ENCODE results near the gene LCN12. TPM values are rescaled to one million over a fixed set of nuclear protein-coding genes. Genes with fewer than 3 reads are reported as not detected.
A peak's percentile ranks its signal among the peaks of the same experiment; 100 is the strongest.
"Not testable (repeated sequence)": the region's sequence is repeated elsewhere in the genome, so short reads cannot be mapped to it uniquely, and the experiment has no call there.

LCN12 gene
- total and polyA plus RNA-seq, 5 experiments from 2014 or later: 2.6 to 2.7 TPM; not detected in 3

DNA sequence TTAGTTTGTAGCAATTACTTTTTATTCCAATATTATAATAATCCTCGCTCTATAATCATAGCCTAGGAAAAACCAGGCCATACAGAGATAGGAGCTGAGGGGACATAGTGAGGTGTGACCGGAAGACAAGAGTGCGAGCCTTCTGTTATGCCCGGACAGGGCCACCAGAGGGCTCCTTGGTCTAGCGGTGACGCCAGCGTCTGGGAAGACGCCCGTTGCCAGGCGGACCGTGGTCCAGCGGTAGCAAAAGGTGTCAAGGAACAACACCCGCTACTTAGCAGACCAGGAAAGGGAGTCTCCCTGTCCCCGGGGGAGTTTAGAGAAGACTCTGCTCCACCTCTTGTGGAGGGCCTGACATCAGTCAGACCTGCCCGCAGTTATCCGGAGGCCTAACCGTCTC, 52.2 kb downstream of the LCN12 start:
- DNase-seq: peak in 1 of 10 donors; percentile 13
- ATAC-seq, H3K9me3 Mint-ChIP-seq, POLR2A ChIA-PET, H3K27ac Mint-ChIP-seq, H3K27me3 Mint-ChIP-seq, H3K36me3 Mint-ChIP-seq, H3K4me3 Mint-ChIP-seq: not testable (repeated sequence)
- peaks cover 12 to 21% (median 17%) of the 10 kb centered on the region in 4 donors for H3K4me1 Mint-ChIP-seq

Other genes with a start within 250 kb of the LCN12 start
Only the 30 nearest of the 33 such genes appear.
- 10 to 100 TPM; 11.0 to 11.1 TPM for gene LCN10, start 209.3 kb upstream of the LCN12 start, total RNA-seq
- gene LCN10, start 209.3 kb upstream of the LCN12 start, polyA plus RNA-seq: 1 to 10 TPM in 2 of 3 donors, under 1 TPM in 1; 0.60 to 6.6 (median 3.1) TPM
- gene LCN6, start 203.7 kb upstream of the LCN12 start, total RNA-seq: not detected
- not detected for gene LCN6, start 203.7 kb upstream of the LCN12 start, polyA plus RNA-seq
- gene LCN8, start 194.0 kb upstream of the LCN12 start, total RNA-seq: 1 to 10 TPM; 1.4 to 2.6 TPM
- not detected for gene LCN8, start 194.0 kb upstream of the LCN12 start, polyA plus RNA-seq
- gene LCN15, start 187.8 kb upstream of the LCN12 start, total RNA-seq: not detected
- not detected for gene LCN15, start 187.8 kb upstream of the LCN12 start, polyA plus RNA-seq
- gene TMEM141, start 160.9 kb upstream of the LCN12 start, total RNA-seq: 10 to 100 TPM; 49.7 to 51.6 TPM
- gene TMEM141, start 160.9 kb upstream of the LCN12 start, polyA plus RNA-seq: 10 to 100 TPM; 34.2 to 40.5 (median 37.3) TPM
- 1 to 10 TPM; 1.4 to 2.3 TPM for gene CCDC183, start 155.9 kb upstream of the LCN12 start, total RNA-seq
- under 1 TPM in 1 of 3 donors, not detected in 2; 0.18 TPM for gene CCDC183, start 155.9 kb upstream of the LCN12 start, polyA plus RNA-seq
- 10 to 100 TPM; 72.3 to 74.5 TPM for gene RABL6, start 144.3 kb upstream of the LCN12 start, total RNA-seq
- 10 to 100 TPM; 11.6 to 17.2 (median 11.9) TPM for gene RABL6, start 144.3 kb upstream of the LCN12 start, polyA plus RNA-seq
- gene AJM1, start 109.8 kb upstream of the LCN12 start, total RNA-seq: 1 to 10 TPM; 1.3 TPM
- under 1 TPM in 2 of 3 donors, not detected in 1; 0.05 to 0.10 TPM for gene AJM1, start 109.8 kb upstream of the LCN12 start, polyA plus RNA-seq
- gene PHPT1, start 102.9 kb upstream of the LCN12 start, total RNA-seq: 10 to 100 TPM; 25.2 to 29.6 TPM
- 10 to 100 TPM; 82.6 to 98.1 (median 83.1) TPM for gene PHPT1, start 102.9 kb upstream of the LCN12 start, polyA plus RNA-seq
- gene MAMDC4, start 99.9 kb upstream of the LCN12 start, total RNA-seq: 1 to 10 TPM; 6.3 to 7.5 TPM
- gene MAMDC4, start 99.9 kb upstream of the LCN12 start, polyA plus RNA-seq: under 1 TPM in 2 of 3 donors, not detected in 1; 0.14 to 0.35 TPM
- 100 to 1,000 TPM; 291 to 301 TPM for gene EDF1, start 86.0 kb upstream of the LCN12 start, total RNA-seq
- gene EDF1, start 86.0 kb upstream of the LCN12 start, polyA plus RNA-seq: 100 to 1,000 TPM; 319 to 403 (median 380) TPM
- 10 to 100 TPM; 28.0 to 34.4 TPM for gene TRAF2, start 65.8 kb upstream of the LCN12 start, total RNA-seq
- 10 to 100 TPM in 2 of 3 donors, 1 to 10 TPM in 1; 7.9 to 24.4 (median 12.2) TPM for gene TRAF2, start 65.8 kb upstream of the LCN12 start, polyA plus RNA-seq
- 10 to 100 TPM; 93.1 TPM for gene FBXW5, start 7.5 kb upstream of the LCN12 start, total RNA-seq
- gene FBXW5, start 7.5 kb upstream of the LCN12 start, polyA plus RNA-seq: 10 to 100 TPM; 62.9 to 92.1 (median 83.7) TPM
- gene C8G, start 7.0 kb upstream of the LCN12 start, total RNA-seq: under 1 TPM in 1 of 2 experiments, not detected in 1; 0.99 TPM
- gene C8G, start 7.0 kb upstream of the LCN12 start, polyA plus RNA-seq: 1 to 10 TPM in 1 of 3 donors, not detected in 2; 1.6 TPM
- under 1 TPM in 1 of 2 experiments, not detected in 1; 0.58 TPM for gene PTGDS, start 25.2 kb downstream of the LCN12 start, total RNA-seq
- gene PTGDS, start 25.2 kb downstream of the LCN12 start, polyA plus RNA-seq: 1 to 10 TPM in 1 of 3 donors, under 1 TPM in 1, not detected in 1; 0.31 to 3.2 TPM
- under 1 TPM; 0.44 to 0.74 TPM for gene LCNL1, start 30.7 kb downstream of the LCN12 start, total RNA-seq
- not detected for gene LCNL1, start 30.7 kb downstream of the LCN12 start, polyA plus RNA-seq
- gene PAXX, start 40.1 kb downstream of the LCN12 start, total RNA-seq: 100 to 1,000 TPM; 129 to 137 TPM
- gene PAXX, start 40.1 kb downstream of the LCN12 start, polyA plus RNA-seq: 100 to 1,000 TPM; 104 to 119 (median 112) TPM
- 10 to 100 TPM; 11.1 to 13.5 TPM for gene CLIC3, start 44.3 kb downstream of the LCN12 start, total RNA-seq
- gene CLIC3, start 44.3 kb downstream of the LCN12 start, polyA plus RNA-seq: 10 to 100 TPM in 2 of 3 donors, 1 to 10 TPM in 1; 7.0 to 30.2 (median 16.9) TPM
- gene ABCA2, start 76.0 kb downstream of the LCN12 start, total RNA-seq: 10 to 100 TPM; 37.0 to 41.5 TPM
- gene ABCA2, start 76.0 kb downstream of the LCN12 start, polyA plus RNA-seq: 1 to 10 TPM; 3.9 to 9.4 (median 4.7) TPM
- under 1 TPM in 1 of 2 experiments, not detected in 1; 0.13 TPM for gene FUT7, start 79.8 kb downstream of the LCN12 start, total RNA-seq
- gene FUT7, start 79.8 kb downstream of the LCN12 start, polyA plus RNA-seq: 1 to 10 TPM; 1.2 to 1.6 (median 1.6) TPM
- gene NPDC1, start 93.9 kb downstream of the LCN12 start, total RNA-seq: 1 to 10 TPM; 2.8 to 4.3 TPM
- 1 to 10 TPM; 2.1 to 9.3 (median 4.2) TPM for gene NPDC1, start 93.9 kb downstream of the LCN12 start, polyA plus RNA-seq
- not detected for gene ENTPD2, start 101.8 kb downstream of the LCN12 start, total RNA-seq
- gene ENTPD2, start 101.8 kb downstream of the LCN12 start, polyA plus RNA-seq: not detected
- gene SAPCD2, start 118.3 kb downstream of the LCN12 start, total RNA-seq: under 1 TPM; 0.27 to 0.44 TPM
- under 1 TPM in 2 of 3 donors, not detected in 1; 0.23 to 0.27 TPM for gene SAPCD2, start 118.3 kb downstream of the LCN12 start, polyA plus RNA-seq
- gene UAP1L1, start 125.2 kb downstream of the LCN12 start, total RNA-seq: 10 to 100 TPM; 25.2 to 28.7 TPM
- gene UAP1L1, start 125.2 kb downstream of the LCN12 start, polyA plus RNA-seq: 1 to 10 TPM; 2.3 to 7.8 (median 2.8) TPM
- 10 to 100 TPM; 66.9 to 73.2 TPM for gene MAN1B1, start 134.7 kb downstream of the LCN12 start, total RNA-seq
- 10 to 100 TPM; 30.6 to 46.6 (median 38.3) TPM for gene MAN1B1, start 134.7 kb downstream of the LCN12 start, polyA plus RNA-seq
- 100 to 1,000 TPM; 278 to 298 TPM for gene DPP7, start 162.5 kb downstream of the LCN12 start, total RNA-seq
- 100 to 1,000 TPM in 2 of 3 donors, 10 to 100 TPM in 1; 98.7 to 126 (median 121) TPM for gene DPP7, start 162.5 kb downstream of the LCN12 start, polyA plus RNA-seq
- gene GRIN1, start 186.9 kb downstream of the LCN12 start, total RNA-seq: not detected
- gene GRIN1, start 186.9 kb downstream of the LCN12 start, polyA plus RNA-seq: not detected
- gene LRRC26, start 217.8 kb downstream of the LCN12 start, total RNA-seq: not detected
- not detected for gene LRRC26, start 217.8 kb downstream of the LCN12 start, polyA plus RNA-seq
- gene TMEM210, start 219.8 kb downstream of the LCN12 start, total RNA-seq: not detected
- gene TMEM210, start 219.8 kb downstream of the LCN12 start, polyA plus RNA-seq: not detected
- 100 to 1,000 TPM; 143 to 146 TPM for gene ANAPC2, start 236.3 kb downstream of the LCN12 start, total RNA-seq
- 1 to 10 TPM; 3.4 to 5.9 (median 4.3) TPM for gene ANAPC2, start 236.3 kb downstream of the LCN12 start, polyA plus RNA-seq